ENCODE results near the gene PZP.

PZP gene

GRCh38 chr12:9122091-9122609, 86.0 kb downstream of the PZP start:
- TF ChIP-seq CTCF (IDR thresholded peaks at IDR 0.05; ENCODE audit: low read depth, low read length): no peak
- H3K4me3 ChIP-seq (ENCODE audit: low read depth, low read length): no peak overlapping the region
- DNase-seq (ENCODE audit: low read depth, low spot score): no peak
- in situ Hi-C loops (cut with HindIII; ENCODE audit: low sequenced_read_pairs): no loop called here

- DNase-seq (ENCODE audit: low read depth, low spot score): no peak
- in situ Hi-C loops (cut with HindIII; ENCODE audit: low sequenced_read_pairs): no loop called here
- no peak overlapping the region for H3K4me3 ChIP-seq (ENCODE audit: low read depth, low read length)
- no peak for TF ChIP-seq CTCF (IDR thresholded peaks at IDR 0.05; ENCODE audit: low read depth, low read length)
Measured at GRCh38 chr12:9120487-9121184, 87.6 kb downstream of the PZP start.

GRCh38 chr12:9118158-9118557, 90.0 kb downstream of the PZP start:
- no peak overlapping the region for H3K4me3 ChIP-seq (ENCODE audit: low read depth, low read length)
- in situ Hi-C loops (cut with HindIII; ENCODE audit: low sequenced_read_pairs): no loop called here
- TF ChIP-seq CTCF (IDR thresholded peaks at IDR 0.05; ENCODE audit: low read depth, low read length): no peak
- DNase-seq (ENCODE audit: low read depth, low spot score): no peak

DNA sequence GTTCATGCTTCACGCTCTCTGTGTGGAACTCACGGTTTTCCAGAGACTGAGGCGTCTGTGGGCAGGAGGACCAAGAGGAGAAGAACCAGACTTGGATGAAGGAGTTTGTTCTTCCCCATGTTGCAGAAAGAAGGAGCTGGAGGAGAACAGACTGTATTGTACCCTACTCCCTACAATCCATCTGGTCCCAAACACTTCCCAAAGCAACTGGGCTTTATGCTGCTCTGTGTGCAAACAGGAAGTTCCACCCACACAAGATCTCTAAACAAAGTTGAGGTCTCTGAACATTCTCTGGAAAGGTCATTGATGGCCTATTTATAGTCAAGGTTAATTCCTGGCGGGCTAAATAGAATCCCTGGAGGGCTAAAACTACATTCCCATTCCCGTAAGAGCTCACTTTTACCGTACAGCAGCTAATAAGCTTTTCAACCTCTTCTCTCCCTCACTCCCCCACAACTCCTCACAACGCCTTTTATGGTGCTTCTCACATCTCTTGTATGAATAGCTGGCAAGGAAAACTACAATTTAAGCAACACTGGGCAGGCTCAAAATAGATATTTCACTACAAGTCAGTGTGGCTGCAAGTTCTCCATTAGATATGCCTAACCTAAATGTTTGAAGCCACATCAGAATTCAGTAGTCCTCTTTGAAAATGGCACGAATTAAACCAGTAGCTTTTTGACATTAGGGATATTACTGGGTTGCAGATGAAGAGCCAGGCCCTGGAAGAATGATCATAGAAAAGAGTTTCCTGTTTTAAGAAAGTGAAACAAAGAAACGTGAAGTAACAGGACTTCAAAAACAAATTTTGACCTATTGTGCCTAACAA, 92.2 kb downstream of the PZP start, which contains the start of gene A2M:
A2M (minus strand) TSS at position 189 of the 829 bp plus-strand sequence; CDS start at position 119, 70 bp downstream.
- H3K4me3 ChIP-seq (ENCODE audit: low read depth, low read length): no peak within 1 kb of the TSS
- DNase-seq (ENCODE audit: low read depth, low spot score): no peak
- in situ Hi-C loops (cut with HindIII; ENCODE audit: low sequenced_read_pairs): no loop called here
- TF ChIP-seq CTCF (IDR thresholded peaks at IDR 0.05; ENCODE audit: low read depth, low read length): no peak

DNA sequence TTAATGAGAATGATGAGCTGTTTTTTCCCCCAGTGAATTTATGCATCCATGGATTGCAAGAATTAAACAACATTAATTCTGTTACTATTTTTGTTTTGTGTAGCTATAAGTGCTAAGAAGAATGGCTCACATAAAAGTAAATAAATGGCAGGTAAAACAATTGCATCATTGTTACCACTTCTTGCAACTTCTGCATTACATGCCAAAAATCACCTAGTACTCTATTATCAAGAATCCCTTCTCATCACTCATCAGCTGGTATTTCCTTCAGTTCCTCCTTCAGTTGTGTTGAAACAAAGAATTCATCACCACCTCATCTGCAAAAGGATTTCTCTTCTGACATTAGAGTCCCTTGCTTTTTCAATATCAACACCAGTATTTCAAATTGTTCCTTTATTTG, 93.2 kb downstream of the PZP start:
- TF ChIP-seq CTCF (IDR thresholded peaks at IDR 0.05; ENCODE audit: low read depth, low read length): no peak
- no peak for DNase-seq (ENCODE audit: low read depth, low spot score)
- H3K4me3 ChIP-seq (ENCODE audit: low read depth, low read length): no peak overlapping the region
- in situ Hi-C loops (cut with HindIII; ENCODE audit: low sequenced_read_pairs): no loop called here

DNA sequence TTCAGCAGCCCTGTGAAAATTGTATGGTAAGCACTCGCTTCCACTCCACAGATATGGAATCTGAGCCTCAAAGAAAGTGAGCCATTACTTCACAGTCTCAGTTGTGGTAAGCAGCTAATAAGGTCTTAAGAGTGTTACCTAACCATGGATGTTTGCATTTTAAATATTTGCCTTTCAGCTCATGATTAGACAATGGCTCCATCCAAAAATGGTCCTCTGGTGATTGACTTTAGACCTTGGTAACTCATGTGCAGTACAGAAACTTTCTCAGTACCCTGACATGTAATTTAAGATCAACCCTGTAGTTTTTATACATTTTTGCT, 94.2 kb downstream of the PZP start:
- no peak for DNase-seq (ENCODE audit: low read depth, low spot score)
- no peak for TF ChIP-seq CTCF (IDR thresholded peaks at IDR 0.05; ENCODE audit: low read depth, low read length)
- in situ Hi-C loops (cut with HindIII; ENCODE audit: low sequenced_read_pairs): no loop called here
- no peak overlapping the region for H3K4me3 ChIP-seq (ENCODE audit: low read depth, low read length)

Measured in astrocyte of the spinal cord (primary cell).